B cell (primary cell): ENCODE data around the gene NAV2. TPM values are rescaled to one million over a fixed set of nuclear protein-coding genes. Genes with fewer than 3 reads are reported as not detected.

Experiments
- ATAC-seq: fragments of 200-7000 bp; cut with Tn5 transposase; one replicate; pipeline ENCODE4 v1.10.0; 2021; ENCODE audit warnings: low read depth, mild to moderate bottlenecking, moderate number of reproducible peaks, moderate library complexity
- CTCF ChIA-PET: fragments of 350-600 bp; sonication (Branson Sonifier 250); formaldehyde crosslinking; loops from one replicate; lab custom pipeline; 2021; ENCODE audit warnings: antibody characterized with exemption, inconsistent platforms; lab: Charles Lee
- POLR2A ChIA-PET: fragments of 350-600 bp; sonication (Branson Sonifier 250); formaldehyde crosslinking; loops from one replicate; lab custom pipeline; 2021; ENCODE audit warnings: antibody characterized with exemption; lab: Charles Lee
- DNase-seq: peaks from one replicate; pipeline ENCODE4 v3.0.0; 2013
- H2AFZ ChIP-seq: 2 replicates; pipeline ENCODE4 v1.6.1; 2012; ENCODE audit warnings: mild to moderate bottlenecking, low read depth, low read length; ENCODE audit not compliant: insufficient read depth, poor library complexity, severe bottlenecking
- H3K27ac ChIP-seq, 2 donors: 1 replicate in 1 of 2; 2 replicates in 1 of 2; pipeline ENCODE4 v1.5.1; 2012 to 2013; ENCODE audit warnings: low read length in 2 of 2, mild to moderate bottlenecking in 2 of 2, moderate library complexity in 1 of 2
- H3K27me3 ChIP-seq, 4 experiments: fragments of 200-600 bp in 1 of 4; sonication (generic) in 1 of 4; replicated peaks in 1 of 4; 1 replicate in 2 of 4; 2 replicates in 2 of 4; pipeline versions ENCODE4 v1.6.1 to v1.7.0; 2013 to 2016; ENCODE audit warnings: low read length in 3 of 4, mild to moderate bottlenecking in 2 of 4, mixed read lengths in 1 of 4, moderate library complexity in 1 of 4; ENCODE audit not compliant: insufficient read depth in 4 of 4, control insufficient read depth in 3 of 4; ENCODE audit errors: control extremely low read depth in 1 of 4
- H3K36me3 ChIP-seq, 2 experiments: replicated peaks in 1 of 2; 1 replicate in 1 of 2; 2 replicates in 1 of 2; pipeline versions ENCODE4 v1.6.1 to v1.7.1; 2013; ENCODE audit warnings: low read length in 1 of 2; ENCODE audit not compliant: insufficient read depth in 2 of 2, control insufficient read depth in 1 of 2; ENCODE audit errors: control extremely low read depth in 1 of 2, extremely low read depth in 1 of 2
- H3K4me1 ChIP-seq, 2 donors: fragments of 200-600 bp in 1 of 2; sonication (generic) in 1 of 2; 1 replicate in 1 of 2; 2 replicates in 1 of 2; pipeline versions ENCODE4 v1.5.1 to v1.6.1; 2013 to 2017; ENCODE audit warnings: low read length in 2 of 2; ENCODE audit not compliant: control insufficient read depth in 2 of 2, insufficient read depth in 2 of 2
- H3K4me2 ChIP-seq: replicated peaks from 2 replicates; pipeline ENCODE3; 2012; ENCODE audit warnings: mild to moderate bottlenecking, low read depth, low read length; ENCODE audit not compliant: poor library complexity, severe bottlenecking
- H3K4me3 ChIP-seq, 5 experiments: fragments of 200-600 bp in 1 of 5; sonication (generic) in 1 of 5; 1 replicate in 3 of 5; 2 replicates in 2 of 5; pipeline versions ENCODE4 v1.5.1 to v1.7.0; 2011 to 2016; ENCODE audit warnings: low read length in 4 of 5, mild to moderate bottlenecking in 4 of 5, low read depth in 2 of 5, control low read depth in 1 of 5, moderate library complexity in 1 of 5; ENCODE audit not compliant: insufficient read depth in 1 of 5; ENCODE audit errors: control extremely low read depth in 1 of 5, extremely low read depth in 1 of 5
- H3K79me2 ChIP-seq: fragments of 200-600 bp; sonication (generic); one replicate; pipeline ENCODE4 v1.6.0; 2016; ENCODE audit warnings: low read length; ENCODE audit not compliant: control insufficient read depth, insufficient read depth
- H3K9ac ChIP-seq: fragments of 200-600 bp; sonication (generic); 2 replicates; pipeline ENCODE4 v1.6.1; 2017; ENCODE audit warnings: mild to moderate bottlenecking, low read length, moderate library complexity
- H3K9me3 ChIP-seq, 3 donors: one replicate each; pipeline versions ENCODE4 v1.6.1 to v1.7.1; 2013; ENCODE audit warnings: low read length in 2 of 3; ENCODE audit not compliant: control insufficient read depth in 2 of 3, insufficient read depth in 1 of 3; ENCODE audit errors: control extremely low read depth in 1 of 3
- H4K20me1 ChIP-seq: 2 replicates; pipeline ENCODE4 v1.6.0; 2012; ENCODE audit warnings: mild to moderate bottlenecking, low read length; ENCODE audit not compliant: insufficient read depth, control insufficient read depth, poor library complexity, severe bottlenecking
- H3K27ac Mint-ChIP-seq: one replicate; pipeline ENCODE4 v1.8.0; 2021; ENCODE audit warnings: mixed read lengths
- H3K27me3 Mint-ChIP-seq: one replicate; pipeline ENCODE4 v1.8.0; 2021; ENCODE audit warnings: mixed read lengths
- H3K4me1 Mint-ChIP-seq: one replicate; pipeline ENCODE4 v1.8.0; 2021; ENCODE audit warnings: mixed read lengths
- H3K4me3 Mint-ChIP-seq: one replicate; pipeline ENCODE4 v1.8.0; 2021; ENCODE audit warnings: mixed read lengths
- H3K9me3 Mint-ChIP-seq: one replicate; pipeline ENCODE4 v1.8.0; 2022; ENCODE audit warnings: mixed read lengths; ENCODE audit not compliant: insufficient read depth
- EZH2 ChIP-seq: IDR thresholded peaks from 2 replicates; pipeline ENCODE4 v1.6.1; 2012; ENCODE audit warnings: borderline replicate concordance, low read depth, mild to moderate bottlenecking, moderate library complexity, low read length; ENCODE audit not compliant: insufficient read depth, poor library complexity, severe bottlenecking
- WGBS: methylation state at CpG from one replicate; pipeline ENCODE4 v1.1.5; 2013; ENCODE audit warnings: missing lambda C conversion rate; ENCODE audit not compliant: insufficient coverage; 5-methylcytosine and 5-hydroxymethylcytosine counted together
- intact Hi-C: fragments of 100-400 bp; cut with micrococcal nuclease; formaldehyde crosslinking; loops from one replicate; pipeline ENCODE4 v1.10.0; 2022
- polyA plus RNA-seq: library from polyadenylated mRNA; depleted of rRNA; stranded (reverse); fragments of >200 nt; gene quantifications from 2 replicates; pipeline ENCODE4 v1.2.3, GENCODE V29; 2012
- total RNA-seq, 2 donors: library from RNA; stranded (reverse); fragments of 120-200 nt in 1 of 2; gene quantifications; 1 replicate in 1 of 2; 2 replicates in 1 of 2; pipeline versions ENCODE4 v1.2.3 to v1.2.4, GENCODE V29; 2013 to 2022
- TF ChIP-seq, protein P1 (sequence below): fragments of 200-600 bp; IDR thresholded peaks from one replicate; pipeline ENCODE4 v1.8.0; 2022; ENCODE audit warnings: antibody characterized with exemption, mild to moderate bottlenecking

The NAV2 gene
- total and polyA plus RNA-seq, 2 donors (not counting 1 experiment from before 2014, with no cell fraction given), result 0.82 to 22.2 TPM

GRCh38 chr11:20097319-20098221 lies 384.9 kb downstream of the NAV2 start:
- CTCF ChIA-PET, result no interaction called here
- peaks cover 0 to 6% (median 3%) of the 10 kb centered on the region in 4 experiments for H3K27me3 ChIP-seq
- no peak overlapping the region for H3K27ac ChIP-seq
- no peak overlapping the region for H3K4me2 ChIP-seq
- intact Hi-C loops, result no loop called here
- no peaks in the 10 kb centered on the region for H4K20me1 ChIP-seq
- no peak overlapping the region for H3K9ac ChIP-seq
- no peaks in the 10 kb centered on the region for H3K79me2 ChIP-seq
- no peak overlapping the region for H2AFZ ChIP-seq
- 92% methylated on average over 10 of the region's 13 CpGs for WGBS
- Mint-ChIP-seq H3K4me3 (no peak overlapping the region), H3K27me3 (peaks cover 21% of the 10 kb centered on the region), H3K9me3 (no peaks in the 10 kb centered on the region), H3K27ac (no peak overlapping the region), H3K4me1 (peaks cover 16% of the 10 kb centered on the region)
- no peak overlapping the region for H3K4me3 ChIP-seq
- DNase-seq, result no peak
- ATAC-seq, result no peak
- no peaks in the 10 kb centered on the region for H3K36me3 ChIP-seq
- H3K9me3 ChIP-seq, result no peaks in the 10 kb centered on the region
- POLR2A ChIA-PET, result no interaction called here
- H3K4me1 ChIP-seq, result peaks cover 18 to 22% of the 10 kb centered on the region in 2 donors
- TF ChIP-seq EZH2, result no peak
- TF ChIP-seq, protein P1, sequence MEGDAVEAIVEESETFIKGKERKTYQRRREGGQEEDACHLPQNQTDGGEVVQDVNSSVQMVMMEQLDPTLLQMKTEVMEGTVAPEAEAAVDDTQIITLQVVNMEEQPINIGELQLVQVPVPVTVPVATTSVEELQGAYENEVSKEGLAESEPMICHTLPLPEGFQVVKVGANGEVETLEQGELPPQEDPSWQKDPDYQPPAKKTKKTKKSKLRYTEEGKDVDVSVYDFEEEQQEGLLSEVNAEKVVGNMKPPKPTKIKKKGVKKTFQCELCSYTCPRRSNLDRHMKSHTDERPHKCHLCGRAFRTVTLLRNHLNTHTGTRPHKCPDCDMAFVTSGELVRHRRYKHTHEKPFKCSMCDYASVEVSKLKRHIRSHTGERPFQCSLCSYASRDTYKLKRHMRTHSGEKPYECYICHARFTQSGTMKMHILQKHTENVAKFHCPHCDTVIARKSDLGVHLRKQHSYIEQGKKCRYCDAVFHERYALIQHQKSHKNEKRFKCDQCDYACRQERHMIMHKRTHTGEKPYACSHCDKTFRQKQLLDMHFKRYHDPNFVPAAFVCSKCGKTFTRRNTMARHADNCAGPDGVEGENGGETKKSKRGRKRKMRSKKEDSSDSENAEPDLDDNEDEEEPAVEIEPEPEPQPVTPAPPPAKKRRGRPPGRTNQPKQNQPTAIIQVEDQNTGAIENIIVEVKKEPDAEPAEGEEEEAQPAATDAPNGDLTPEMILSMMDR, result no peak

- ChIA-PET CTCF (interaction anchor here (1.4 to 1.8 kb wide), 2 partner anchors 10 to 29 kb away, joined by 4 to 9 read pairs; no protein-coding TSS in a partner anchor), POLR2A (no interaction called here)
- no peak overlapping the region for H3K27ac Mint-ChIP-seq
- no peaks in the 10 kb centered on the region for H3K79me2 ChIP-seq
- no peaks in the 10 kb centered on the region for H4K20me1 ChIP-seq
- peak; percentile 17 for DNase-seq
- no peak overlapping the region for H3K4me3 ChIP-seq
- H3K4me1 Mint-ChIP-seq, result peaks cover 16% of the 10 kb centered on the region
- peaks cover 32% of the 10 kb centered on the region for H3K27me3 Mint-ChIP-seq
- TF ChIP-seq EZH2, result no peak
- TF ChIP-seq, protein P1, result no peak
- intact Hi-C loops, result no loop called here
- ATAC-seq, result peak; percentile 45
- peaks cover 18 to 22% of the 10 kb centered on the region in 2 donors for H3K4me1 ChIP-seq
- H3K27me3 ChIP-seq, result peaks cover 0 to 11% (median 3%) of the 10 kb centered on the region in 4 experiments
- H3K9ac ChIP-seq, result no peak overlapping the region
- no peaks in the 10 kb centered on the region for H3K9me3 Mint-ChIP-seq
- no peak overlapping the region for H3K4me3 Mint-ChIP-seq
- no peak overlapping the region for H2AFZ ChIP-seq
- H3K9me3 ChIP-seq, result no peaks in the 10 kb centered on the region
- peak overlapping the region; percentile 24 for H3K4me2 ChIP-seq
- no peaks in the 10 kb centered on the region for H3K36me3 ChIP-seq
- no peak overlapping the region for H3K27ac ChIP-seq
- WGBS, result no CpG with 5 or more reads among the region's 2 CpGs
These were observed 386.9 kb downstream of the NAV2 start for GRCh38 chr11:20099527-20099926.
